GM23338 (cell line): ENCODE data around the gene ZBTB22. TPM values are rescaled to one million over a fixed set of nuclear protein-coding genes. Genes with fewer than 3 reads are reported as not detected.
"Not testable (repeated sequence)": the region's sequence is repeated elsewhere in the genome, so short reads cannot be mapped to it uniquely, and the experiment has no call there.

Source experiments
- ATAC-seq: fragments of 200-7000 bp; cut with Tn5 transposase; 3 replicates; pipeline ENCODE4 v1.9.1; 2020
- DNase-seq: peaks from one replicate; pipeline ENCODE4 v3.0.0-alpha.2; 2015; ENCODE audit warnings: low spot score
- H2AFZ ChIP-seq: fragments of 200-600 bp; sonication (generic); 2 replicates; pipeline ENCODE4 v1.8.0; 2016; ENCODE audit warnings: antibody characterized with exemption, mild to moderate bottlenecking, moderate library complexity
- H3F3A ChIP-seq: fragments of 200-600 bp; sonication (generic); replicated peaks from 2 replicates; pipeline ENCODE4 v1.8.0; 2017; ENCODE audit warnings: antibody characterized with exemption, mixed run types, low read depth
- H3K27ac ChIP-seq: fragments of 200-600 bp; sonication (generic); 2 replicates; pipeline ENCODE4 v1.6.1; 2016; ENCODE audit warnings: low read depth
- H3K27me3 ChIP-seq: fragments of 200-600 bp; sonication (generic); 2 replicates; pipeline ENCODE4 v1.8.0; 2016; ENCODE audit warnings: mild to moderate bottlenecking, mixed run types, moderate library complexity; ENCODE audit not compliant: insufficient read depth
- H3K36me3 ChIP-seq: fragments of 200-600 bp; sonication (generic); 2 replicates; pipeline ENCODE4 v1.8.0; 2016; ENCODE audit warnings: mild to moderate bottlenecking; ENCODE audit not compliant: insufficient read depth
- H3K4me1 ChIP-seq: fragments of 200-600 bp; sonication (generic); 2 replicates; pipeline ENCODE4 v1.8.0; 2016; ENCODE audit warnings: mild to moderate bottlenecking, moderate library complexity; ENCODE audit not compliant: insufficient read depth
- H3K4me2 ChIP-seq: fragments of 200-600 bp; sonication (generic); 2 replicates; pipeline ENCODE4 v1.7.1; 2017; ENCODE audit warnings: mixed run types
- H3K4me3 ChIP-seq: fragments of 200-600 bp; sonication (generic); 2 replicates; pipeline ENCODE4 v1.6.1; 2016; ENCODE audit warnings: mixed run types
- H3K79me2 ChIP-seq: fragments of 200-600 bp; sonication (generic); replicated peaks from 2 replicates; pipeline ENCODE4 v1.8.0; 2017; ENCODE audit warnings: mild to moderate bottlenecking; ENCODE audit not compliant: insufficient read depth
- H3K9me2 ChIP-seq: fragments of 200-600 bp; sonication (generic); 2 replicates; pipeline ENCODE4 v1.8.0; 2017; ENCODE audit not compliant: insufficient read depth
- H4K20me1 ChIP-seq: fragments of 200-600 bp; sonication (generic); replicated peaks from 2 replicates; pipeline ENCODE4 v1.8.0; 2017; ENCODE audit warnings: mild to moderate bottlenecking; ENCODE audit not compliant: insufficient read depth
- H3K27ac Mint-ChIP-seq: 2 replicates; pipeline ENCODE4 v1.8.0; 2020; ENCODE audit warnings: inconsistent platforms, mild to moderate bottlenecking, moderate library complexity, mixed read lengths
- H3K27me3 Mint-ChIP-seq: 3 replicates; pipeline ENCODE4 v1.8.0; 2022; ENCODE audit warnings: low read depth, mild to moderate bottlenecking, moderate library complexity, mixed read lengths, inconsistent platforms; ENCODE audit not compliant: insufficient read depth, poor library complexity
- H3K36me3 Mint-ChIP-seq: 3 replicates; pipeline ENCODE4 v1.8.0; 2021; ENCODE audit warnings: low read depth, mild to moderate bottlenecking, inconsistent platforms, moderate library complexity, mixed read lengths
- H3K4me1 Mint-ChIP-seq: 3 replicates; pipeline ENCODE4 v1.8.0; 2020; ENCODE audit warnings: mild to moderate bottlenecking, inconsistent platforms, mixed read lengths
- H3K4me3 Mint-ChIP-seq: 3 replicates; pipeline ENCODE4 v1.8.0; 2021; ENCODE audit warnings: moderate library complexity, mild to moderate bottlenecking, inconsistent platforms, mixed read lengths
- H3K9me3 Mint-ChIP-seq: 3 replicates; pipeline ENCODE4 v1.8.0; 2020; ENCODE audit warnings: moderate library complexity, mild to moderate bottlenecking, inconsistent platforms, mixed read lengths
- CREB1 ChIP-seq: fragments of 250-450 bp; sonication (Bioruptor Pico); IDR thresholded peaks from 2 replicates; pipeline ENCODE4 v1.5.0; 2020; ENCODE audit warnings: low read depth, mild to moderate bottlenecking, moderate library complexity
- ETS1 ChIP-seq: IDR thresholded peaks from 2 replicates; pipeline ENCODE4 v1.6.1; 2016; ENCODE audit warnings: antibody characterized with exemption
- EZH2phosphoT487 ChIP-seq: fragments of 200-600 bp; sonication (generic); IDR thresholded peaks from one replicate; pipeline ENCODE4 v1.8.1; 2018; ENCODE audit warnings: antibody characterized with exemption; ENCODE audit not compliant: unreplicated experiment
- JUNB ChIP-seq: IDR thresholded peaks from one replicate; pipeline ENCODE4 v1.6.1; 2016; ENCODE audit warnings: antibody characterized with exemption; ENCODE audit not compliant: unreplicated experiment
- NANOG ChIP-seq: IDR thresholded peaks from 2 replicates; pipeline ENCODE4 v1.6.1; 2016; ENCODE audit warnings: antibody characterized with exemption, borderline replicate concordance
- POLR2AphosphoS5 ChIP-seq: IDR thresholded peaks from 2 replicates; pipeline ENCODE4 v1.6.1; 2016; ENCODE audit warnings: antibody characterized with exemption, low read depth
- STAT1 ChIP-seq: IDR thresholded peaks from one replicate; pipeline ENCODE4 v1.6.1; 2016; ENCODE audit warnings: antibody characterized with exemption; ENCODE audit not compliant: unreplicated experiment
- ZNF114 ChIP-seq: fragments of 250-450 bp; sonication (Bioruptor Pico); IDR thresholded peaks from 2 replicates; pipeline ENCODE4 v1.5.0; 2020; ENCODE audit warnings: mild to moderate bottlenecking, moderate library complexity
- polyA plus RNA-seq: library from polyadenylated mRNA; unstranded; fragments of >200 nt; fragmentation: Nextera tagmentation; extraction: Ambion mirVana; gene quantifications from 2 replicates; pipeline ENCODE4 v1.2.1, GENCODE V29; 2016
- total RNA-seq: library from RNA; depleted of rRNA; stranded (reverse); fragments of >200 nt; shearing (Covaris generic); gene quantifications from 2 replicates; pipeline ENCODE4 v1.2.3, GENCODE V29; 2014
- TF ChIP-seq, protein P1 (sequence below), 2 experiments: fragments of 200-600 bp in 1 of 2; sonication (generic) in 1 of 2; conservative IDR thresholded peaks; 2 replicates each; pipeline versions ENCODE4 v1.5.1 to v1.6.1; 2016 to 2017; ENCODE audit warnings: antibody characterized with exemption in 2 of 2, low read depth in 2 of 2, mild to moderate bottlenecking in 2 of 2, moderate library complexity in 1 of 2
- TF ChIP-seq, protein P2 (sequence below): IDR thresholded peaks from one replicate; pipeline ENCODE4 v1.6.1; 2018; ENCODE audit warnings: antibody characterized with exemption; ENCODE audit not compliant: unreplicated experiment
- TF ChIP-seq, protein P3 (sequence below): fragments of 250-450 bp; sonication (Bioruptor Pico); IDR thresholded peaks from 2 replicates; pipeline ENCODE4 v1.5.0; 2020; ENCODE audit warnings: mild to moderate bottlenecking, moderate library complexity

Gene ZBTB22
- total and polyA plus RNA-seq, 2 experiments from 2014 or later: 3.9 to 7.7 TPM

DNA sequence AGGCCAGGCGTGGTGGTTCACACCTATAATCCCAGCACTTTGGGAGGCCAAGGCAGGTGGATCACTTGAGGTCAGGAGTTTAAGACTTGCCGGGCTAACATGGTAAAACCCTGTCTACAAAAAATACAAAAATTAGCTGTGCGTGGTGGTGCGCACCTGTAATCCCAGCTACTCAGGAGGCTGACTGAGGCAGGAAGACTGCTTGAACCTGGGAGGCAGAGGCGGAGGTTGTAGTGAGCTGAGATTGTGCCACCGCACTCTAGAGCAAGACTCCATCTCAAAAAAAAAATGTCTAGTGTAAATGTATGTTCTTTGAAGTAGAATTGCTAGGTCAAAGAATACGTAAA, 26.0 kb upstream of the ZBTB22 start:
- not testable (repeated sequence) for H3K36me3 Mint-ChIP-seq, H4K20me1 ChIP-seq, H3K79me2 ChIP-seq, DNase-seq, H3K4me3 ChIP-seq, H3K27me3 Mint-ChIP-seq, H3K4me1 ChIP-seq, H3K4me2 ChIP-seq, ATAC-seq, H3K4me1 Mint-ChIP-seq, H3K36me3 ChIP-seq, H3K27me3 ChIP-seq, H3K9me2 ChIP-seq, H3K27ac Mint-ChIP-seq, H3F3A ChIP-seq, H3K9me3 Mint-ChIP-seq, H2AFZ ChIP-seq, H3K4me3 Mint-ChIP-seq, H3K27ac ChIP-seq

- no peak overlapping the region for H3K27ac Mint-ChIP-seq
- no peaks in the 10 kb centered on the region for H3K4me1 ChIP-seq
- no peaks in the 10 kb centered on the region for H3F3A ChIP-seq
- H3K36me3 Mint-ChIP-seq: no peaks in the 10 kb centered on the region
- DNase-seq (no peak), ATAC-seq (no peak)
- H3K9me2 ChIP-seq: no peaks in the 10 kb centered on the region; the same call in 1 of the 2 replicates
- H3K27ac ChIP-seq: no peak overlapping the region
- H3K9me3 Mint-ChIP-seq: no peaks in the 10 kb centered on the region
- peaks cover 5% of the 10 kb centered on the region for H3K27me3 Mint-ChIP-seq
- H3K4me3 Mint-ChIP-seq: no peak overlapping the region
- no peaks in the 10 kb centered on the region for H3K27me3 ChIP-seq
- H3K79me2 ChIP-seq: no peaks in the 10 kb centered on the region
- H3K4me1 Mint-ChIP-seq: no peaks in the 10 kb centered on the region
- H4K20me1 ChIP-seq: no peaks in the 10 kb centered on the region
- H3K4me2 ChIP-seq: no peak overlapping the region
- no peak overlapping the region for H3K4me3 ChIP-seq
- no peaks in the 10 kb centered on the region for H3K36me3 ChIP-seq
- H2AFZ ChIP-seq: no peak overlapping the region
- TF ChIP-seq, protein P1, sequence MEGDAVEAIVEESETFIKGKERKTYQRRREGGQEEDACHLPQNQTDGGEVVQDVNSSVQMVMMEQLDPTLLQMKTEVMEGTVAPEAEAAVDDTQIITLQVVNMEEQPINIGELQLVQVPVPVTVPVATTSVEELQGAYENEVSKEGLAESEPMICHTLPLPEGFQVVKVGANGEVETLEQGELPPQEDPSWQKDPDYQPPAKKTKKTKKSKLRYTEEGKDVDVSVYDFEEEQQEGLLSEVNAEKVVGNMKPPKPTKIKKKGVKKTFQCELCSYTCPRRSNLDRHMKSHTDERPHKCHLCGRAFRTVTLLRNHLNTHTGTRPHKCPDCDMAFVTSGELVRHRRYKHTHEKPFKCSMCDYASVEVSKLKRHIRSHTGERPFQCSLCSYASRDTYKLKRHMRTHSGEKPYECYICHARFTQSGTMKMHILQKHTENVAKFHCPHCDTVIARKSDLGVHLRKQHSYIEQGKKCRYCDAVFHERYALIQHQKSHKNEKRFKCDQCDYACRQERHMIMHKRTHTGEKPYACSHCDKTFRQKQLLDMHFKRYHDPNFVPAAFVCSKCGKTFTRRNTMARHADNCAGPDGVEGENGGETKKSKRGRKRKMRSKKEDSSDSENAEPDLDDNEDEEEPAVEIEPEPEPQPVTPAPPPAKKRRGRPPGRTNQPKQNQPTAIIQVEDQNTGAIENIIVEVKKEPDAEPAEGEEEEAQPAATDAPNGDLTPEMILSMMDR (conservative IDR thresholded peaks at IDR 0.05; ENCODE audit: low read depth in 2 of 2): no peak
- TF ChIP-seq CREB1 (no peak), EZH2phosphoT487 (no peak), STAT1 (no peak), ETS1 (no peak), NANOG (no peak), JUNB (no peak), POLR2AphosphoS5 (no peak), ZNF114 (CRISPR knock-in tag) (no peak)
- TF ChIP-seq, protein P2, sequence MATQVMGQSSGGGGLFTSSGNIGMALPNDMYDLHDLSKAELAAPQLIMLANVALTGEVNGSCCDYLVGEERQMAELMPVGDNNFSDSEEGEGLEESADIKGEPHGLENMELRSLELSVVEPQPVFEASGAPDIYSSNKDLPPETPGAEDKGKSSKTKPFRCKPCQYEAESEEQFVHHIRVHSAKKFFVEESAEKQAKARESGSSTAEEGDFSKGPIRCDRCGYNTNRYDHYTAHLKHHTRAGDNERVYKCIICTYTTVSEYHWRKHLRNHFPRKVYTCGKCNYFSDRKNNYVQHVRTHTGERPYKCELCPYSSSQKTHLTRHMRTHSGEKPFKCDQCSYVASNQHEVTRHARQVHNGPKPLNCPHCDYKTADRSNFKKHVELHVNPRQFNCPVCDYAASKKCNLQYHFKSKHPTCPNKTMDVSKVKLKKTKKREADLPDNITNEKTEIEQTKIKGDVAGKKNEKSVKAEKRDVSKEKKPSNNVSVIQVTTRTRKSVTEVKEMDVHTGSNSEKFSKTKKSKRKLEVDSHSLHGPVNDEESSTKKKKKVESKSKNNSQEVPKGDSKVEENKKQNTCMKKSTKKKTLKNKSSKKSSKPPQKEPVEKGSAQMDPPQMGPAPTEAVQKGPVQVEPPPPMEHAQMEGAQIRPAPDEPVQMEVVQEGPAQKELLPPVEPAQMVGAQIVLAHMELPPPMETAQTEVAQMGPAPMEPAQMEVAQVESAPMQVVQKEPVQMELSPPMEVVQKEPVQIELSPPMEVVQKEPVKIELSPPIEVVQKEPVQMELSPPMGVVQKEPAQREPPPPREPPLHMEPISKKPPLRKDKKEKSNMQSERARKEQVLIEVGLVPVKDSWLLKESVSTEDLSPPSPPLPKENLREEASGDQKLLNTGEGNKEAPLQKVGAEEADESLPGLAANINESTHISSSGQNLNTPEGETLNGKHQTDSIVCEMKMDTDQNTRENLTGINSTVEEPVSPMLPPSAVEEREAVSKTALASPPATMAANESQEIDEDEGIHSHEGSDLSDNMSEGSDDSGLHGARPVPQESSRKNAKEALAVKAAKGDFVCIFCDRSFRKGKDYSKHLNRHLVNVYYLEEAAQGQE: no peak
- TF ChIP-seq, protein P3, sequence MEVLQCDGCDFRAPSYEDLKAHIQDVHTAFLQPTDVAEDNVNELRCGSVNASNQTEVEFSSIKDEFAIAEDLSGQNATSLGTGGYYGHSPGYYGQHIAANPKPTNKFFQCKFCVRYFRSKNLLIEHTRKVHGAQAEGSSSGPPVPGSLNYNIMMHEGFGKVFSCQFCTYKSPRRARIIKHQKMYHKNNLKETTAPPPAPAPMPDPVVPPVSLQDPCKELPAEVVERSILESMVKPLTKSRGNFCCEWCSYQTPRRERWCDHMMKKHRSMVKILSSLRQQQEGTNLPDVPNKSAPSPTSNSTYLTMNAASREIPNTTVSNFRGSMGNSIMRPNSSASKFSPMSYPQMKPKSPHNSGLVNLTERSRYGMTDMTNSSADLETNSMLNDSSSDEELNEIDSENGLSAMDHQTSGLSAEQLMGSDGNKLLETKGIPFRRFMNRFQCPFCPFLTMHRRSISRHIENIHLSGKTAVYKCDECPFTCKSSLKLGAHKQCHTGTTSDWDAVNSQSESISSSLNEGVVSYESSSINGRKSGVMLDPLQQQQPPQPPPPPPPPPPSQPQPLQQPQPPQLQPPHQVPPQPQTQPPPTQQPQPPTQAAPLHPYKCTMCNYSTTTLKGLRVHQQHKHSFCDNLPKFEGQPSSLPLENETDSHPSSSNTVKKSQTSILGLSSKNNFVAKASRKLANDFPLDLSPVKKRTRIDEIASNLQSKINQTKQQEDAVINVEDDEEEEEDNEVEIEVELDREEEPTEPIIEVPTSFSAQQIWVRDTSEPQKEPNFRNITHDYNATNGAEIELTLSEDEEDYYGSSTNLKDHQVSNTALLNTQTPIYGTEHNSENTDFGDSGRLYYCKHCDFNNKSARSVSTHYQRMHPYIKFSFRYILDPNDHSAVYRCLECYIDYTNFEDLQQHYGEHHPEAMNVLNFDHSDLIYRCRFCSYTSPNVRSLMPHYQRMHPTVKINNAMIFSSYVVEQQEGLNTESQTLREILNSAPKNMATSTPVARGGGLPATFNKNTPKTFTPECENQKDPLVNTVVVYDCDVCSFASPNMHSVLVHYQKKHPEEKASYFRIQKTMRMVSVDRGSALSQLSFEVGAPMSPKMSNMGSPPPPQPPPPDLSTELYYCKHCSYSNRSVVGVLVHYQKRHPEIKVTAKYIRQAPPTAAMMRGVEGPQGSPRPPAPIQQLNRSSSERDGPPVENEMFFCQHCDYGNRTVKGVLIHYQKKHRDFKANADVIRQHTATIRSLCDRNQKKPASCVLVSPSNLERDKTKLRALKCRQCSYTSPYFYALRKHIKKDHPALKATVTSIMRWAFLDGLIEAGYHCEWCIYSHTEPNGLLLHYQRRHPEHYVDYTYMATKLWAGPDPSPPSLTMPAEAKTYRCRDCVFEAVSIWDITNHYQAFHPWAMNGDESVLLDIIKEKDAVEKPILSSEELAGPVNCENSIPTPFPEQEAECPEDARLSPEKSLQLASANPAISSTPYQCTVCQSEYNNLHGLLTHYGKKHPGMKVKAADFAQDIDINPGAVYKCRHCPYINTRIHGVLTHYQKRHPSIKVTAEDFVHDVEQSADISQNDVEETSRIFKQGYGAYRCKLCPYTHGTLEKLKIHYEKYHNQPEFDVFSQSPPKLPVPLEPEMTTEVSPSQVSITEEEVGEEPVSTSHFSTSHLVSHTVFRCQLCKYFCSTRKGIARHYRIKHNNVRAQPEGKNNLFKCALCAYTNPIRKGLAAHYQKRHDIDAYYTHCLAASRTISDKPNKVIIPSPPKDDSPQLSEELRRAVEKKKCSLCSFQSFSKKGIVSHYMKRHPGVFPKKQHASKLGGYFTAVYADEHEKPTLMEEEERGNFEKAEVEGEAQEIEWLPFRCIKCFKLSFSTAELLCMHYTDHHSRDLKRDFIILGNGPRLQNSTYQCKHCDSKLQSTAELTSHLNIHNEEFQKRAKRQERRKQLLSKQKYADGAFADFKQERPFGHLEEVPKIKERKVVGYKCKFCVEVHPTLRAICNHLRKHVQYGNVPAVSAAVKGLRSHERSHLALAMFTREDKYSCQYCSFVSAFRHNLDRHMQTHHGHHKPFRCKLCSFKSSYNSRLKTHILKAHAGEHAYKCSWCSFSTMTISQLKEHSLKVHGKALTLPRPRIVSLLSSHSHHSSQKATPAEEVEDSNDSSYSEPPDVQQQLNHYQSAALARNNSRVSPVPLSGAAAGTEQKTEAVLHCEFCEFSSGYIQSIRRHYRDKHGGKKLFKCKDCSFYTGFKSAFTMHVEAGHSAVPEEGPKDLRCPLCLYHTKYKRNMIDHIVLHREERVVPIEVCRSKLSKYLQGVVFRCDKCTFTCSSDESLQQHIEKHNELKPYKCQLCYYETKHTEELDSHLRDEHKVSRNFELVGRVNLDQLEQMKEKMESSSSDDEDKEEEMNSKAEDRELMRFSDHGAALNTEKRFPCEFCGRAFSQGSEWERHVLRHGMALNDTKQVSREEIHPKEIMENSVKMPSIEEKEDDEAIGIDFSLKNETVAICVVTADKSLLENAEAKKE (CRISPR knock-in tag): no peak
Observed at GRCh38 chr6:33339193-33339592, 21.6 kb upstream of the ZBTB22 start.
